GM12878 (cell line): ENCODE measurements around the gene RIC8B. TPM values are rescaled to one million over a fixed set of nuclear protein-coding genes. Genes with fewer than 3 reads are reported as not detected.

ENCODE experiments used
- ATAC-seq: fragments of 200-7000 bp; cut with Tn5 transposase; 3 replicates; pipeline ENCODE4 v1.9.1; 2020; ENCODE audit warnings: mild to moderate bottlenecking, moderate library complexity
- BruUV-seq: library from RNA; stranded (reverse); fragments of 400-500 nt; replicated peaks from 2 replicates; lab custom pipeline; 2021; lab: Mats Ljungman, UMichigan
- CTCF ChIA-PET: fragments of 300-600 bp; sonication (Branson Sonifier 250); formaldehyde crosslinking; extraction: SDS; loops from one replicate; lab custom pipeline; 2021; ENCODE audit warnings: inconsistent platforms; lab: Yijun Ruan, JAX
- POLR2A ChIA-PET: fragments of 350-600 bp; formaldehyde crosslinking; extraction: SDS; loops from one replicate; lab custom pipeline; 2021; ENCODE audit warnings: inconsistent platforms; lab: Charles Lee
- RAD21 ChIA-PET: fragments of 300-600 bp; sonication (Branson Sonifier 250); formaldehyde crosslinking; loops from one replicate; lab custom pipeline; 2023; ENCODE audit warnings: antibody characterized with exemption; ENCODE audit not compliant: unreplicated experiment; lab: Charles Lee
- SMC1A ChIA-PET: fragments of 300-600 bp; sonication (Branson Sonifier 250); formaldehyde crosslinking; loops from one replicate; lab custom pipeline; 2023; ENCODE audit not compliant: unreplicated experiment, uncharacterized antibody; lab: Charles Lee
- DNase-seq: peaks from one replicate; pipeline ENCODE4 v3.0.0-alpha.2; 2011; ENCODE audit warnings: low read depth, low spot score
- FAIRE-seq: peaks from 3 replicates; lab custom pipeline; 2011; peaks lifted over from hg19 to GRCh38; lab: Jason Lieb, UNC
- H2AFZ ChIP-seq: 2 replicates; pipeline ENCODE4 v1.6.0; 2011; ENCODE audit warnings: low read depth, low read length, control low read depth; ENCODE audit not compliant: control insufficient read depth
- H3K27ac ChIP-seq: 2 replicates; pipeline ENCODE4 v1.5.1; 2011; ENCODE audit warnings: control low read depth; ENCODE audit not compliant: control insufficient read depth, insufficient read depth
- H3K27me3 ChIP-seq, 2 experiments: replicated peaks in 1 of 2; 2 replicates each; pipeline versions ENCODE4 v1.6.0 to v1.6.1; 2011; ENCODE audit warnings: low read length in 1 of 2; ENCODE audit not compliant: control insufficient read depth in 2 of 2, insufficient read depth in 2 of 2
- H3K36me3 ChIP-seq, 2 experiments: 2 replicates each; pipeline ENCODE4 v1.5.1; 2011; ENCODE audit warnings: low read length in 1 of 2; ENCODE audit not compliant: control insufficient read depth in 2 of 2, insufficient read depth in 2 of 2
- H3K4me1 ChIP-seq: 2 replicates; pipeline ENCODE4 v1.6.1; 2011; ENCODE audit warnings: mild to moderate bottlenecking, low read length, moderate library complexity, mixed read lengths; ENCODE audit not compliant: control insufficient read depth, insufficient read depth
- H3K4me2 ChIP-seq: 2 replicates; pipeline ENCODE4 v1.6.0; 2011; ENCODE audit warnings: control low read depth; ENCODE audit not compliant: control insufficient read depth, insufficient read depth
- H3K4me3 ChIP-seq: fragments of 200-600 bp; sonication (generic); 2 replicates; pipeline ENCODE4 v1.5.1; 2016
- H3K79me2 ChIP-seq: 2 replicates; pipeline ENCODE4 v1.6.0; 2011; ENCODE audit warnings: low read length; ENCODE audit not compliant: control insufficient read depth, insufficient read depth
- H3K9ac ChIP-seq: 2 replicates; pipeline ENCODE4 v1.8.0; 2011; ENCODE audit warnings: low read length, control low read depth, mixed read lengths; ENCODE audit not compliant: control insufficient read depth, insufficient read depth
- H3K9me3 ChIP-seq: replicated peaks from 3 replicates; pipeline ENCODE4 v1.5.1; 2011; ENCODE audit warnings: mild to moderate bottlenecking, low read length; ENCODE audit not compliant: control insufficient read depth, insufficient read depth
- H4K20me1 ChIP-seq: 2 replicates; pipeline ENCODE4 v1.6.0; 2011; ENCODE audit not compliant: control insufficient read depth, insufficient read depth
- BACH1 ChIP-seq: fragments of 450-650 bp; IDR thresholded peaks from 2 replicates; pipeline ENCODE4 v1.6.1; 2017; ENCODE audit warnings: mild to moderate bottlenecking, borderline replicate concordance
- CBFB ChIP-seq: IDR thresholded peaks from 2 replicates; pipeline ENCODE4 v1.6.1; 2016; ENCODE audit warnings: antibody characterized with exemption, low read depth
- CUX1 ChIP-seq: IDR thresholded peaks from 2 replicates; pipeline ENCODE4 v1.6.1; 2012; ENCODE audit warnings: improper control_type of control experiment, low read depth, low read length; ENCODE audit not compliant: insufficient replicate concordance
- MAX ChIP-seq: IDR thresholded peaks from 2 replicates; pipeline ENCODE4 v1.6.1; 2012; ENCODE audit warnings: low read depth, low read length, improper control_type of control experiment
- MEF2B ChIP-seq: fragments of 450-650 bp; IDR thresholded peaks from 2 replicates; pipeline ENCODE4 v1.6.1; 2018; ENCODE audit warnings: mild to moderate bottlenecking, moderate library complexity; ENCODE audit not compliant: partially characterized antibody, poor library complexity, severe bottlenecking
- MTA2 ChIP-seq: fragments of 450-650 bp; IDR thresholded peaks from 2 replicates; pipeline ENCODE4 v1.6.1; 2016; ENCODE audit warnings: low read depth, mild to moderate bottlenecking, moderate library complexity
- NFYA ChIP-seq: IDR thresholded peaks from 2 replicates; pipeline ENCODE4 v1.6.1; 2011; ENCODE audit warnings: low read depth, mild to moderate bottlenecking, low read length, improper control_type of control experiment, borderline replicate concordance
- NR2C1 ChIP-seq: fragments of 450-650 bp; IDR thresholded peaks from 2 replicates; pipeline ENCODE4 v1.6.1; 2017; ENCODE audit warnings: antibody characterized with exemption, mild to moderate bottlenecking, moderate library complexity
- PAX5 ChIP-seq: IDR thresholded peaks from 2 replicates; pipeline ENCODE4 v1.6.1; 2011; ENCODE audit warnings: low read depth, low read length, borderline replicate concordance
- TAF1 ChIP-seq: IDR thresholded peaks from 2 replicates; pipeline ENCODE4 v1.6.1; 2011; ENCODE audit warnings: mild to moderate bottlenecking, low read depth, low read length, borderline replicate concordance
- ZSCAN29 ChIP-seq: fragments of 450-650 bp; IDR thresholded peaks from 2 replicates; pipeline ENCODE4 v1.6.1; 2017; ENCODE audit warnings: mild to moderate bottlenecking, moderate library complexity
- ZZZ3 ChIP-seq: IDR thresholded peaks from 2 replicates; pipeline ENCODE4 v1.6.1; 2011; ENCODE audit warnings: low read depth; ENCODE audit not compliant: control insufficient read depth, insufficient read length
- WGBS: methylation state at CpG from one replicate; pipeline ENCODE4 v1.1.6; 2016; ENCODE audit warnings: low lambda C conversion rate; ENCODE audit not compliant: insufficient replicate concordance, insufficient coverage; ENCODE audit errors: missing lambda C conversion rate; 5-methylcytosine and 5-hydroxymethylcytosine counted together
- in situ Hi-C: fragments of 300-500 bp; cut with MboI; formaldehyde crosslinking; loops from 9 replicates; pipeline ENCODE4 v1.14.3; 2018; ENCODE audit warnings: mixed read lengths
- intact Hi-C: fragments of 100-400 bp; cut with micrococcal nuclease; formaldehyde crosslinking; loops from one replicate; pipeline ENCODE4 v1.14.2; 2022; ENCODE audit not compliant: unreplicated experiment
- polyA plus RNA-seq, 11 experiments: library from polyadenylated mRNA; depleted of rRNA in 4 of 11; unstranded in 6 of 11; stranded (reverse) in 5 of 11; fragments of >200 nt; fragmentation: Nextera tagmentation in 4 of 11; fragmentation: Illumina TruSeq in 1 of 11; extraction: Ambion mirVana in 4 of 11; extraction: Trizol in 1 of 11; gene quantifications; 1 replicate in 1 of 11; 2 replicates in 10 of 11; pipeline versions ENCODE4 v1.2.1 to v1.2.3, GENCODE V29; 2011 to 2016; ENCODE audit warnings: inconsistent platforms in 2 of 11, missing spikeins in 2 of 11, low read depth in 1 of 11
- total RNA-seq, 4 experiments: library from RNA; depleted of rRNA in 3 of 4; stranded (reverse); fragments of >200 nt in 3 of 4; fragmentation: Illumina TruSeq in 1 of 4; extraction: Trizol in 1 of 4; gene quantifications; 2 replicates each; pipeline versions ENCODE4 v1.2.1 to v1.2.3, GENCODE V29; 2013 to 2021

RIC8B gene
- total and polyA plus RNA-seq, 10 of the 15 experiments (the other 5 are each of a cell fraction or from before 2014, with no cell fraction given), result 2.3 to 10.8 (median 6.2) TPM

DNA sequence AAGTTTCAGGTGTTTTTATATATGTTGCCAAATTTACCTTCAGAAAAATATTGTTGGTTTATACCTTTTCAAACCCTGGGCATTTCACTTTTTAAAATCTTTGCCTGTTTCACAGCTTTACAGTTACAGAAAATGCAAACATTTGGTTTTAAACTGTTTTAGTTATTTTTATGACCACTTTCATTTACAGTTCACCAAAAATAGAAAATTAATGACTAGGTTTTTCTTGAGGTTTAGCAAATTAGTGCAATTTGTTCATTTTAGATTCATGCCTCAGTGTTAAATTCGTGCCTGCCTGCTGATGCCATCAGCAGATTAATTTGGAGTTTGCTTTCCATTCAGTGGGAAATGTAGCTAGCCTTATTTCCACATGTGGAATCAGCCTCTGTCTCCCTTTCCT lies 45.5 kb downstream of the RIC8B start:
- ChIA-PET RAD21 (no interaction called here), CTCF (interaction anchor here (1.4 kb wide), 1 partner anchor 99 kb away, joined by 3 read pairs; no protein-coding TSS in a partner anchor), POLR2A (no interaction called here), SMC1A (interaction anchor here (1.7 kb wide), 1 partner anchor 20 kb away, joined by 4 read pairs; no protein-coding TSS in a partner anchor)
- TF ChIP-seq MEF2B, result peak; percentile 56
- peak; percentile 73 for TF ChIP-seq MTA2
- no peak for TF ChIP-seq ZSCAN29
- FAIRE-seq, result no peak
- no peaks in the 10 kb centered on the region for H3K79me2 ChIP-seq
- 62% methylated on average over 1 of the region's 1 CpG for WGBS
- no peak overlapping the region for H3K4me2 ChIP-seq
- no peaks in the 10 kb centered on the region for H3K4me1 ChIP-seq
- BruUV-seq, result no TSS peak
- DNase-seq, result no peak
- H2AFZ ChIP-seq, result no peak overlapping the region
- no peaks in the 10 kb centered on the region for H3K9me3 ChIP-seq
- H3K27me3 ChIP-seq, result no peaks in the 10 kb centered on the region
- H3K9ac ChIP-seq, result no peak overlapping the region
- ATAC-seq, result no peak
- peaks cover under 1 to 5% of the 10 kb centered on the region in 2 experiments; a peak in 3 of 4 replicates for H3K36me3 ChIP-seq
- no peaks in the 10 kb centered on the region; the same call in 1 of the 2 replicates for H4K20me1 ChIP-seq
- intact Hi-C loops, result no loop called here
- no peak overlapping the region for H3K4me3 ChIP-seq
- H3K27ac ChIP-seq, result no peak overlapping the region
- in situ Hi-C loops, result no loop called here

DNA sequence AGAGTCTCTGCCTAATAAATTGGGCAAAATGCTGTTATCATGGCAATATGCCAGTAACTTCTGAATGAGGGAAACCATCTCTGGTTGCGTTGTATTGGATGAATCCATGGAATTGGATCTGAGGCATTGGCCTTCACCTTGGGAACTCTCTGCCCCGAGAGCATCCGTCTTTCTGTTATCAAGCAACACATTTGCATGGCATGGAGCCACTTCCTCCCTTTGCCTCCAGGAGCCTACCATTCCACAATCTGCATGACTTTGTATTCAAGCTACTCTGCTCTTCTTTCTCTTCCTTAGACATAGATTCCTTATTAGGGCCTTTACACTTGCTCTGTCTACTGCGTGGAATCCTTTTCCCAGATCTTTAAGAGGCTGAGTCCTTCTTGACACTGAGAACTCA lies 57.2 kb downstream of the RIC8B start:
- CTCF ChIA-PET, result interaction anchor here (0.6 kb wide), 1 partner anchor 445 kb away, joined by 3 read pairs; no protein-coding TSS in a partner anchor
- H3K36me3 ChIP-seq, result no peaks in the 10 kb centered on the region; a peak in 3 of 4 replicates
- no peak overlapping the region for H3K27ac ChIP-seq
- in situ Hi-C loops, result no loop called here
- no peak overlapping the region for H3K9ac ChIP-seq
- H3K4me3 ChIP-seq, result no peak overlapping the region
- SMC1A ChIA-PET, result interaction anchor here (3.2 kb wide), 1 partner anchor 10 kb away, joined by 10 read pairs; no protein-coding TSS in a partner anchor
- H3K9me3 ChIP-seq, result no peaks in the 10 kb centered on the region
- POLR2A ChIA-PET, result no interaction called here
- DNase-seq (no peak), FAIRE-seq (no peak), ATAC-seq (no peak)
- BruUV-seq, result no TSS peak
- H3K79me2 ChIP-seq, result no peaks in the 10 kb centered on the region
- intact Hi-C loops, result no loop called here
- no peaks in the 10 kb centered on the region for H3K27me3 ChIP-seq
- H3K4me2 ChIP-seq, result no peak overlapping the region
- no peaks in the 10 kb centered on the region for H4K20me1 ChIP-seq
- H3K4me1 ChIP-seq, result no peaks in the 10 kb centered on the region
- RAD21 ChIA-PET, result no interaction called here
- 95% methylated on average over 4 of the region's 4 CpGs for WGBS
- no peak overlapping the region for H2AFZ ChIP-seq
- TF ChIP-seq NFYA, result no peak
- TF ChIP-seq TAF1, result no peak
- TF ChIP-seq ZZZ3, result no peak
- TF ChIP-seq NR2C1, result no peak
- TF ChIP-seq MAX, result no peak
- TF ChIP-seq CBFB, result no peak
- no peak for TF ChIP-seq CUX1
- no peak for TF ChIP-seq PAX5
- TF ChIP-seq BACH1, result no peak
